Endodermal cell (in vitro differentiated cells): Measurements from ENCODE around the gene ATOH8. TPM values are rescaled to one million over a fixed set of nuclear protein-coding genes. Genes with fewer than 3 reads are reported as not detected.

Experiments used
- DNase-seq: peaks from one replicate; pipeline ENCODE4 v3.0.0-alpha.2; 2017
- H3K27ac ChIP-seq: 2 replicates; pipeline ENCODE4 v1.5.1; 2013; ENCODE audit warnings: mild to moderate bottlenecking, low read depth, low read length, moderate library complexity
- H3K27me3 ChIP-seq: 2 replicates; pipeline ENCODE4 v1.6.1; 2013; ENCODE audit warnings: mild to moderate bottlenecking, low read length, moderate library complexity; ENCODE audit not compliant: insufficient read depth, control insufficient read depth, poor library complexity, severe bottlenecking
- H3K36me3 ChIP-seq: 2 replicates; pipeline ENCODE4 v1.7.0; 2013; ENCODE audit warnings: mild to moderate bottlenecking, low read length, moderate library complexity; ENCODE audit not compliant: control insufficient read depth, insufficient read depth
- H3K4me1 ChIP-seq: one replicate; pipeline ENCODE4 v1.7.0; 2013; ENCODE audit warnings: low read length; ENCODE audit not compliant: control insufficient read depth, insufficient read depth
- H3K4me3 ChIP-seq: 2 replicates; pipeline ENCODE4 v1.5.1; 2013; ENCODE audit warnings: mild to moderate bottlenecking, low read length, moderate library complexity
- H3K9ac ChIP-seq: 2 replicates; pipeline ENCODE4 v1.6.1; 2013; ENCODE audit warnings: mild to moderate bottlenecking, low read length, moderate library complexity; ENCODE audit not compliant: poor library complexity, severe bottlenecking; ENCODE audit errors: extremely low read depth
- H3K9me3 ChIP-seq: 2 replicates; pipeline ENCODE4 v1.6.1; 2013; ENCODE audit warnings: mild to moderate bottlenecking, low read length, moderate library complexity; ENCODE audit not compliant: control insufficient read depth
- H3K27ac Mint-ChIP-seq: 2 replicates; pipeline ENCODE4 v1.8.0; 2020; ENCODE audit warnings: mixed read lengths
- H3K27me3 Mint-ChIP-seq: 2 replicates; pipeline ENCODE4 v1.8.0; 2021; ENCODE audit warnings: mild to moderate bottlenecking, mixed read lengths; ENCODE audit not compliant: insufficient read depth
- H3K36me3 Mint-ChIP-seq: 2 replicates; pipeline ENCODE4 v1.8.0; 2020; ENCODE audit warnings: low read depth, mixed read lengths
- H3K4me1 Mint-ChIP-seq: 2 replicates; pipeline ENCODE4 v1.8.0; 2020; ENCODE audit warnings: mixed read lengths
- H3K4me3 Mint-ChIP-seq: 2 replicates; pipeline ENCODE4 v1.8.0; 2020; ENCODE audit warnings: mild to moderate bottlenecking, moderate library complexity, mixed read lengths
- H3K9me3 Mint-ChIP-seq: 2 replicates; pipeline ENCODE4 v1.8.0; 2020; ENCODE audit warnings: mild to moderate bottlenecking, mixed read lengths
- CTCF ChIP-seq: fragments of 200-600 bp; sonication (generic); conservative IDR thresholded peaks from 2 replicates; pipeline ENCODE4 v1.5.0; 2021; ENCODE audit warnings: antibody characterized with exemption, mild to moderate bottlenecking
- WGBS, 2 experiments: methylation state at CpG; one replicate each; pipeline versions ENCODE4 v1.1.5 to v1.1.7; 2013; ENCODE audit warnings: missing lambda C conversion rate in 2 of 2, mixed read lengths in 1 of 2; ENCODE audit not compliant: insufficient coverage in 1 of 2, insufficient read length in 1 of 2; 5-methylcytosine and 5-hydroxymethylcytosine counted together
- total RNA-seq, 2 donors: library from RNA; stranded (reverse); fragmentation: NEBNext Ultra II Directional in 1 of 2; extraction: Animal tissue kit (Norgen Biotek cat#: 25700) in 1 of 2; gene quantifications; 2 replicates in 1 of 2; 3 replicates in 1 of 2; pipeline ENCODE4 v1.2.1, GENCODE V29; 2021

ATOH8 gene
- total RNA-seq, 2 donors from 2014 or later, result 1.3 to 1.6 TPM

GRCh38 chr2:85766229-85766628, 12.4 kb downstream of the ATOH8 start:
- Histone ChIP-seq H3K27me3 (peaks cover 6% of the 10 kb centered on the region), H3K36me3 (no peaks in the 10 kb centered on the region), H3K9ac (no peak overlapping the region), H3K4me3 (no peak overlapping the region), H3K9me3 (no peaks in the 10 kb centered on the region), H3K27ac (no peak overlapping the region), H3K4me1 (peaks cover 29% of the 10 kb centered on the region)
- Mint-ChIP-seq H3K4me1 (peaks cover 54% of the 10 kb centered on the region), H3K27ac (no peak overlapping the region), H3K36me3 (no peaks in the 10 kb centered on the region), H3K27me3 (peaks cover 54% of the 10 kb centered on the region), H3K4me3 (no peak overlapping the region), H3K9me3 (no peaks in the 10 kb centered on the region)
- no peak for DNase-seq
- TF ChIP-seq CTCF, result no peak
- 70 to 71% methylated on average over 4 to 7 of the region's 7 CpGs for WGBS, 2 experiments

DNA sequence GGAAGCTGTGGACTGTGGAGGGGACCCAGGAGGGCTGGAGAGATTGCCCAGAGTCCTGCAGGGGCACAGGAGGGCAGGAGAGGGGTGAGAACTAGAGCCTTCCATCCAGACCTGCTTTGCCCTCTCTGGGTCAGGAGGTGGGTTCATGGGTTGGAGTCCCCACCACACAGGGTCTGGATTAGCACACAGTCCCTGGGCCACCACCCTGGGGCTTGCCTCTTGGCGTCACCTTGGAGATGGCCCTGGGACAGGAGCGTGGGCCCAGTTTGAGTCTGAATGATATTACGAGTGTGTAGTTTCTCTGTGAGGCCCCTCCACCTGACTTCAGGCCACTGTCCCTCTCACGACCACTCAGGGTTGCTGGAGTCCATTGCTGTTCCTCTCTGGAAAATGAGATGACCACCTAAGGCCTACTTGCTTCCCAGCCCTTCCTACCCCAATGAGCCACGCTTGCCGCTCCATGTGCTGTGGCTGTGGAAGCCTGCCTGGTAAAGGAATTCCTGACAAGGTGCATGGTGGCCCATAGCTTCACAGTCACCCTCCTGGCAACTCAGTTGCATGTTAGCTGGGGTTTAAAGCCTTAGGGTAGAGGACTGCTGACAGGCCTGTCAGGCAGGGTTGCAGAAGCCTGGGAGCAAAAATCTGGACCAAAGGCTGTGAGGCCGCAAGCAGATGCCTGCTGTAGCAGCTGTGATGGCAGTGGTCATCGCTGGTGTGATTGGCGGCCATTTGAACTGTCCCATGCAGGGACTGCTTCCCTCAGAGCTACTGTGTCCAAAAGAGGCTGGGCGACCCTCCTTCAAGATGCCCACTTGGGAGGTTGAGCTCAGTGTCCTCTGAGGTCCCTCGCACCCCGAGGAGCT, 14.2 kb downstream of the ATOH8 start:
- DNase-seq, result no peak
- Histone ChIP-seq H3K36me3 (no peaks in the 10 kb centered on the region), H3K4me1 (peaks cover 18% of the 10 kb centered on the region), H3K9ac (no peak overlapping the region), H3K9me3 (no peaks in the 10 kb centered on the region), H3K4me3 (no peak overlapping the region), H3K27me3 (peaks cover 6% of the 10 kb centered on the region), H3K27ac (no peak overlapping the region)
- no peaks in the 10 kb centered on the region for H3K9me3 Mint-ChIP-seq
- H3K36me3 Mint-ChIP-seq, result no peaks in the 10 kb centered on the region
- H3K27me3 Mint-ChIP-seq, result peaks cover 59% of the 10 kb centered on the region
- WGBS, 2 experiments, result 87 to 92% methylated on average over 11 to 12 of the region's 12 CpGs
- no peak overlapping the region for H3K27ac Mint-ChIP-seq
- no peak overlapping the region for H3K4me3 Mint-ChIP-seq
- H3K4me1 Mint-ChIP-seq, result peaks cover 38% of the 10 kb centered on the region
- TF ChIP-seq CTCF, result no peak

DNA sequence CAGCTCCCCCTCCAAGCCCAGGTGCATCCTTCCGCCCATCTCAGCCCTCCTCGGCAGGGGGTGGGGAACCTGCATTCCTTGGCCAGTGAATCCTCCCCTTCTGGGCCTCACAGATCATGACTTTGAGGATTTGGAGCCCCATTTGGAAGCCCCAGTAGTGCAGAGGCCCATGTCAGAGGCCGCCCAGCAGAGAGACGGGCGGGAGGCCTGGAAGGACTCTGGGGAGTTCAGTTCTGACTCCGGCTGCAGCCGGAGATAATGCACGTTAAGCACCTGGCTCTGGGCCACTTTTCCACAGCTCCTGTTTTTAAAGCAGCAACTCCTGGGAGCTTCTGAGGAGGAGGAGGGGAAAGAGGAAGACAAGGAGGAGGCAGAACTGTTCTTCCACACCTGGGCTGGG, 14.9 kb downstream of the ATOH8 start:
- H3K27me3 Mint-ChIP-seq, result peaks cover 55% of the 10 kb centered on the region
- H3K36me3 Mint-ChIP-seq, result no peaks in the 10 kb centered on the region
- H3K9ac ChIP-seq, result no peak overlapping the region
- H3K36me3 ChIP-seq, result no peaks in the 10 kb centered on the region
- DNase-seq, result peak; percentile 77
- no peaks in the 10 kb centered on the region for H3K9me3 Mint-ChIP-seq
- peaks cover 34% of the 10 kb centered on the region for H3K4me1 Mint-ChIP-seq
- no peak overlapping the region for H3K27ac Mint-ChIP-seq
- WGBS, 2 experiments, result 83 to 84% methylated on average over 3 to 8 of the region's 8 CpGs
- no peak overlapping the region for H3K4me3 Mint-ChIP-seq
- no peak overlapping the region for H3K27ac ChIP-seq
- no peaks in the 10 kb centered on the region for H3K9me3 ChIP-seq
- H3K27me3 ChIP-seq, result peaks cover 6% of the 10 kb centered on the region
- no peak overlapping the region for H3K4me3 ChIP-seq
- H3K4me1 ChIP-seq, result peaks cover 18% of the 10 kb centered on the region
- TF ChIP-seq CTCF, result no peak
